Activated T-cell treated with anti-CD3 and anti-CD28 coated beads, Interleukin-2, amount 50 U/mL, for 4 hours (primary cell): ENCODE data around the gene ZNF729. TPM values are rescaled to one million over a fixed set of nuclear protein-coding genes. Genes with fewer than 3 reads are reported as not detected.
"Not testable (repeated sequence)": the region's sequence is repeated elsewhere in the genome, so short reads cannot be mapped to it uniquely, and the experiment has no call there.

Experiments used
- ATAC-seq, 2 donors: fragments of 200-7000 bp; cut with Tn5 transposase; one replicate each; pipeline ENCODE4 v1.10.0; 2021
- DNase-seq: peaks from one replicate; pipeline ENCODE4 v3.0.0-alpha.2; 2020
- H3K27me3 Mint-ChIP-seq: one replicate; pipeline ENCODE4 v1.8.0; 2021; ENCODE audit warnings: low read depth, mixed read lengths
- H3K36me3 Mint-ChIP-seq: one replicate; pipeline ENCODE4 v1.8.0; 2022; ENCODE audit warnings: mixed read lengths; ENCODE audit not compliant: insufficient read depth
- H3K4me1 Mint-ChIP-seq: one replicate; pipeline ENCODE4 v1.8.0; 2021; ENCODE audit warnings: low read depth, mixed read lengths
- H3K4me3 Mint-ChIP-seq: one replicate; pipeline ENCODE4 v1.8.0; 2021; ENCODE audit warnings: mild to moderate bottlenecking, moderate library complexity, mixed read lengths
- H3K9me3 Mint-ChIP-seq: one replicate; pipeline ENCODE4 v1.8.0; 2021; ENCODE audit warnings: mixed read lengths
- total RNA-seq, 3 donors: library from RNA; stranded (reverse); gene quantifications; one replicate each; pipeline ENCODE4 v1.2.1, GENCODE V29; 2021

Gene ZNF729
- total RNA-seq = not detected

- DNase-seq (no peak), ATAC-seq (no peak)
- Mint-ChIP-seq H3K27me3 (peaks cover 12% of the 10 kb centered on the region), H3K36me3 (no peaks in the 10 kb centered on the region), H3K9me3 (peaks cover 22% of the 10 kb centered on the region), H3K4me1 (no peaks in the 10 kb centered on the region), H3K4me3 (no peak within 1 kb of the TSS)
Observed at GRCh38 chr19:22286151-22286810, at the start of gene ZNF729. TSS of gene ZNF729 (plus strand) at chr19:22286441. CDS start at chr19:22286526, 85 bp downstream.

- no peaks in the 10 kb centered on the region for H3K4me1 Mint-ChIP-seq
- peaks cover 16% of the 10 kb centered on the region for H3K9me3 Mint-ChIP-seq
- no peaks in the 10 kb centered on the region for H3K27me3 Mint-ChIP-seq
- no peaks in the 10 kb centered on the region for H3K36me3 Mint-ChIP-seq
- ATAC-seq = no peak
- H3K4me3 Mint-ChIP-seq = no peak overlapping the region
- DNase-seq = no peak
Observed at GRCh38 chr19:22256856-22257255, 29.4 kb upstream of the ZNF729 start.

GRCh38 chr19:22257381-22257780 lies 28.9 kb upstream of the ZNF729 start:
- ATAC-seq = no peak

GRCh38 chr19:22257916-22258315 lies 28.3 kb upstream of the ZNF729 start:
- H3K4me3 Mint-ChIP-seq = no peak overlapping the region
- DNase-seq (no peak), ATAC-seq (no peak)
- no peaks in the 10 kb centered on the region for H3K4me1 Mint-ChIP-seq
- H3K27me3 Mint-ChIP-seq = no peaks in the 10 kb centered on the region
- H3K9me3 Mint-ChIP-seq = peaks cover 16% of the 10 kb centered on the region
- no peaks in the 10 kb centered on the region for H3K36me3 Mint-ChIP-seq

More at GRCh38 chr19:22257381-22257780, 28.9 kb upstream of the ZNF729 start:
- no peak for DNase-seq
- H3K4me1 Mint-ChIP-seq = no peaks in the 10 kb centered on the region
- no peaks in the 10 kb centered on the region for H3K36me3 Mint-ChIP-seq
- H3K9me3 Mint-ChIP-seq = peaks cover 16% of the 10 kb centered on the region
- H3K4me3 Mint-ChIP-seq = no peak overlapping the region
- no peaks in the 10 kb centered on the region for H3K27me3 Mint-ChIP-seq

GRCh38 chr19:22260499-22260898 lies 25.7 kb upstream of the ZNF729 start:
- no peaks in the 10 kb centered on the region for H3K27me3 Mint-ChIP-seq
- DNase-seq (no peak), ATAC-seq (no peak)
- no peak overlapping the region for H3K4me3 Mint-ChIP-seq
- H3K4me1 Mint-ChIP-seq = no peaks in the 10 kb centered on the region
- H3K9me3 Mint-ChIP-seq = peaks cover 23% of the 10 kb centered on the region
- H3K36me3 Mint-ChIP-seq = no peaks in the 10 kb centered on the region

GRCh38 chr19:22261596-22261995 lies 24.6 kb upstream of the ZNF729 start:
- H3K4me3 Mint-ChIP-seq = no peak overlapping the region
- peaks cover 16% of the 10 kb centered on the region for H3K9me3 Mint-ChIP-seq
- no peak for ATAC-seq
- H3K27me3 Mint-ChIP-seq = no peaks in the 10 kb centered on the region
- H3K36me3 Mint-ChIP-seq = no peaks in the 10 kb centered on the region
- no peaks in the 10 kb centered on the region for H3K4me1 Mint-ChIP-seq
- DNase-seq = no peak

- no peaks in the 10 kb centered on the region for H3K36me3 Mint-ChIP-seq
- peaks cover 31% of the 10 kb centered on the region for H3K9me3 Mint-ChIP-seq
- no peaks in the 10 kb centered on the region for H3K4me1 Mint-ChIP-seq
- no peak overlapping the region for H3K4me3 Mint-ChIP-seq
- no peaks in the 10 kb centered on the region for H3K27me3 Mint-ChIP-seq
- ATAC-seq (no peak), DNase-seq (no peak)
Observed at GRCh38 chr19:22263121-22263520, 23.1 kb upstream of the ZNF729 start.

GRCh38 chr19:22321554-22321953 lies 35.3 kb downstream of the ZNF729 start:
- DNase-seq, ATAC-seq, H3K27me3 Mint-ChIP-seq, H3K36me3 Mint-ChIP-seq, H3K4me3 Mint-ChIP-seq, H3K4me1 Mint-ChIP-seq: not testable (repeated sequence)
- H3K9me3 Mint-ChIP-seq = peaks cover 25% of the 10 kb centered on the region

- peaks cover 36% of the 10 kb centered on the region for H3K9me3 Mint-ChIP-seq
- H3K4me1 Mint-ChIP-seq = no peaks in the 10 kb centered on the region
- DNase-seq = no peak
- no peak overlapping the region for H3K4me3 Mint-ChIP-seq
- no peaks in the 10 kb centered on the region for H3K27me3 Mint-ChIP-seq
- no peaks in the 10 kb centered on the region for H3K36me3 Mint-ChIP-seq
- no peak for ATAC-seq
Observed at GRCh38 chr19:22326219-22326618, 40.0 kb downstream of the ZNF729 start.

GRCh38 chr19:22327321-22327720 lies 41.1 kb downstream of the ZNF729 start:
- Mint-ChIP-seq H3K4me1 (no peaks in the 10 kb centered on the region), H3K4me3 (no peak overlapping the region), H3K27me3 (no peaks in the 10 kb centered on the region), H3K9me3 (peaks cover 36% of the 10 kb centered on the region), H3K36me3 (no peaks in the 10 kb centered on the region)
- DNase-seq = no peak
- ATAC-seq = no peak

- Mint-ChIP-seq H3K36me3 (no peaks in the 10 kb centered on the region), H3K4me1 (no peaks in the 10 kb centered on the region), H3K9me3 (peaks cover 20% of the 10 kb centered on the region), H3K4me3 (no peak overlapping the region), H3K27me3 (no peaks in the 10 kb centered on the region)
- no peak for ATAC-seq
- no peak for DNase-seq
Observed at GRCh38 chr19:22331521-22331920, 45.3 kb downstream of the ZNF729 start.

GRCh38 chr19:22332924-22333323 lies 46.7 kb downstream of the ZNF729 start:
- H3K9me3 Mint-ChIP-seq = peaks cover 22% of the 10 kb centered on the region
- ATAC-seq (no peak), DNase-seq (no peak)
- H3K36me3 Mint-ChIP-seq = no peaks in the 10 kb centered on the region
- H3K4me1 Mint-ChIP-seq = no peaks in the 10 kb centered on the region
- H3K27me3 Mint-ChIP-seq = no peaks in the 10 kb centered on the region
- no peak overlapping the region for H3K4me3 Mint-ChIP-seq

GRCh38 chr19:22335716-22336115 lies 49.5 kb downstream of the ZNF729 start:
- DNase-seq (no peak), ATAC-seq (no peak)
- no peaks in the 10 kb centered on the region for H3K4me1 Mint-ChIP-seq

GRCh38 chr19:22354665-22355064 lies 68.4 kb downstream of the ZNF729 start:
- Mint-ChIP-seq H3K27me3 (no peaks in the 10 kb centered on the region), H3K4me3 (no peak overlapping the region), H3K9me3 (peaks cover 7% of the 10 kb centered on the region), H3K4me1 (no peaks in the 10 kb centered on the region), H3K36me3 (no peaks in the 10 kb centered on the region)
- no peak for ATAC-seq
- no peak for DNase-seq

More at GRCh38 chr19:22335716-22336115, 49.5 kb downstream of the ZNF729 start:
- peaks cover 10% of the 10 kb centered on the region for H3K9me3 Mint-ChIP-seq
- no peak overlapping the region for H3K4me3 Mint-ChIP-seq
- no peaks in the 10 kb centered on the region for H3K36me3 Mint-ChIP-seq
- H3K27me3 Mint-ChIP-seq = no peaks in the 10 kb centered on the region
